ENCODE results near the gene TMA16. TPM values are rescaled to one million over a fixed set of nuclear protein-coding genes. Genes with fewer than 3 reads are reported as not detected.
"Not testable (repeated sequence)": the region's sequence is repeated elsewhere in the genome, so short reads cannot be mapped to it uniquely, and the experiment has no call there.

TMA16 gene
- total RNA-seq = 21.9 and 41.0 TPM in 2 replicates

GRCh38 chr4:163494360-163495241 is at the start of gene TMA16:
TSS of gene TMA16 (plus strand) at chr4:163494690. CDS start at chr4:163494802, 112 bp downstream.
- DNase-seq (ENCODE audit: low read depth) = peak; percentile 82

GRCh38 chr4:163447023-163447422 is 47.5 kb upstream of the TMA16 start:
- not testable (repeated sequence) for DNase-seq (ENCODE audit: low read depth)

GRCh38 chr4:163447481-163447880 is 47.0 kb upstream of the TMA16 start:
- no peak for DNase-seq (ENCODE audit: low read depth)

GRCh38 chr4:163448540-163449203 is 45.8 kb upstream of the TMA16 start:
- peak; percentile 80 for DNase-seq (ENCODE audit: low read depth)

- DNase-seq (ENCODE audit: low read depth) = no peak
Measured at GRCh38 chr4:163462556-163462955, 31.9 kb upstream of the TMA16 start.

- DNase-seq (ENCODE audit: low read depth) = peak; percentile 21
Measured at GRCh38 chr4:163467082-163467770, 27.3 kb upstream of the TMA16 start.

GRCh38 chr4:163470391-163470790 is 24.1 kb upstream of the TMA16 start:
- DNase-seq (ENCODE audit: low read depth) = no peak

GRCh38 chr4:163473130-163473529 is 21.4 kb upstream of the TMA16 start:
- no peak for DNase-seq (ENCODE audit: low read depth)

GRCh38 chr4:163473576-163473975 is 20.9 kb upstream of the TMA16 start, which contains the start of gene TKTL2:
TSS of gene TKTL2 (minus strand) at chr4:163473754. CDS start at chr4:163473734, 20 bp downstream.
- no peak for DNase-seq (ENCODE audit: low read depth)

GRCh38 chr4:163474027-163474426 is 20.5 kb upstream of the TMA16 start:
- DNase-seq (ENCODE audit: low read depth) = no peak

- no peak for DNase-seq (ENCODE audit: low read depth)
Measured at GRCh38 chr4:163476761-163477438, 17.6 kb upstream of the TMA16 start.

GRCh38 chr4:163482190-163482589 is 12.3 kb upstream of the TMA16 start:
- no peak for DNase-seq (ENCODE audit: low read depth)

- peak; percentile 47 for DNase-seq (ENCODE audit: low read depth)
Measured at GRCh38 chr4:163484906-163485305, 9.6 kb upstream of the TMA16 start.

GRCh38 chr4:163485589-163485988 is 8.9 kb upstream of the TMA16 start:
- DNase-seq (ENCODE audit: low read depth) = no peak

- DNase-seq (ENCODE audit: low read depth) = no peak
Measured at GRCh38 chr4:163486321-163486720, 8.2 kb upstream of the TMA16 start.

- DNase-seq (ENCODE audit: low read depth) = no peak
Measured at GRCh38 chr4:163489929-163490328, 4.6 kb upstream of the TMA16 start.

GRCh38 chr4:163492951-163493504 is 1.5 kb upstream of the TMA16 start:
- no peak for DNase-seq (ENCODE audit: low read depth)

GRCh38 chr4:163493643-163494359 is 689 bp upstream of the TMA16 start:
- no peak for DNase-seq (ENCODE audit: low read depth)

GRCh38 chr4:163495900-163496299 is 1.4 kb downstream of the TMA16 start:
- no peak for DNase-seq (ENCODE audit: low read depth)

GRCh38 chr4:163500586-163500985 is 6.1 kb downstream of the TMA16 start:
- no peak for DNase-seq (ENCODE audit: low read depth)

- peak; percentile 27 for DNase-seq (ENCODE audit: low read depth)
Measured at GRCh38 chr4:163505374-163505773, 10.9 kb downstream of the TMA16 start.

All from renal cortical epithelial cell (primary cell).